ENCODE measurements around the gene PLEKHA1.

PLEKHA1 gene

GRCh38 chr10:122458693-122459092, 84.2 kb downstream of the PLEKHA1 start:
- DNase-seq (ENCODE audit: low spot score): no peak
- POLR2A ChIA-PET (ENCODE audit: low non-redundant PET): no interaction called here
- CTCF ChIA-PET: no interaction called here
- TF ChIP-seq CTCF (conservative IDR thresholded peaks at IDR 0.05; ENCODE audit: low read depth): no peak
- peak overlapping the region; percentile 98; the same call in 1 of the 2 replicates for H3K27ac ChIP-seq

- peak overlapping the region; percentile 98 for H3K27ac ChIP-seq
- no peak for DNase-seq (ENCODE audit: low spot score)
- CTCF ChIA-PET: interaction anchor here (1.8 kb wide), 1 partner anchor 106 kb away, joined by 5 read pairs; no protein-coding TSS in a partner anchor
- POLR2A ChIA-PET (ENCODE audit: low non-redundant PET): no interaction called here
- no peak for TF ChIP-seq CTCF (conservative IDR thresholded peaks at IDR 0.05; ENCODE audit: low read depth)
These were observed 85.2 kb downstream of the PLEKHA1 start for GRCh38 chr10:122459561-122460273.

GRCh38 chr10:122460891-122461293, 86.4 kb downstream of the PLEKHA1 start:
- TF ChIP-seq CTCF (conservative IDR thresholded peaks at IDR 0.05; ENCODE audit: low read depth): no peak
- ChIA-PET CTCF (interaction anchor here (0.6 to 1.8 kb wide), 2 partner anchors 16 to 105 kb away, joined by 3 to 5 read pairs; no protein-coding TSS in a partner anchor), POLR2A (ENCODE audit: low non-redundant PET) (no interaction called here)
- DNase-seq (ENCODE audit: low spot score): no peak
- peak overlapping the region; percentile 98 for H3K27ac ChIP-seq

GRCh38 chr10:122461367-122461728, 86.8 kb downstream of the PLEKHA1 start, which contains the start of gene HTRA1:
Gene HTRA1, plus strand, starts transcription at chr10:122461553. Its CDS starts 100 bp downstream, at chr10:122461653.
- ChIA-PET CTCF (interaction anchor here (1.6 kb wide), 1 partner anchor 104 kb away, joined by 9 read pairs; no protein-coding TSS in a partner anchor), POLR2A (ENCODE audit: low non-redundant PET) (interaction anchor here (1.1 kb wide), 1 partner anchor 30 kb away, joined by 3 read pairs; no protein-coding TSS in a partner anchor)
- peak; percentile 68 for DNase-seq (ENCODE audit: low spot score)
- H3K27ac ChIP-seq: peak within 1 kb of the TSS; percentile 98
- TF ChIP-seq CTCF (conservative IDR thresholded peaks at IDR 0.05; ENCODE audit: low read depth): no peak

GRCh38 chr10:122461729-122462532, 87.4 kb downstream of the PLEKHA1 start:
- H3K27ac ChIP-seq: peak overlapping the region; percentile 98
- ChIA-PET CTCF (interaction anchor here (0.7 to 1.6 kb wide), 2 partner anchors 14 to 103 kb away, joined by 3 to 9 read pairs; no protein-coding TSS in a partner anchor), POLR2A (ENCODE audit: low non-redundant PET) (interaction anchor here (1.1 kb wide), 1 partner anchor 29 kb away, joined by 3 read pairs; no protein-coding TSS in a partner anchor)
- no peak for TF ChIP-seq CTCF (conservative IDR thresholded peaks at IDR 0.05; ENCODE audit: low read depth)
- DNase-seq (ENCODE audit: low spot score): peak; percentile 28
